Keratinocyte (primary cell): Measurements from ENCODE around the gene KCTD13.

Experiments used
- EZH2 ChIP-seq: IDR thresholded peaks from one replicate; pipeline ENCODE4 v1.6.1; 2012; ENCODE audit warnings: inconsistent platforms, mild to moderate bottlenecking, low read length, moderate library complexity
- TF ChIP-seq, protein P1 (sequence below), 3 experiments: IDR thresholded peaks in 1 of 3; conservative IDR thresholded peaks in 1 of 3; optimal IDR thresholded peaks in 1 of 3; 2 replicates in 2 of 3; 3 replicates in 1 of 3; pipeline versions ENCODE3 to v1.5.1; 2011; ENCODE audit warnings: low read length in 3 of 3, mild to moderate bottlenecking in 3 of 3, moderate library complexity in 2 of 3, control low read depth in 1 of 3, inconsistent platforms in 1 of 3; ENCODE audit not compliant: insufficient read depth in 2 of 3; ENCODE audit errors: extremely low read depth in 1 of 3

DNA sequence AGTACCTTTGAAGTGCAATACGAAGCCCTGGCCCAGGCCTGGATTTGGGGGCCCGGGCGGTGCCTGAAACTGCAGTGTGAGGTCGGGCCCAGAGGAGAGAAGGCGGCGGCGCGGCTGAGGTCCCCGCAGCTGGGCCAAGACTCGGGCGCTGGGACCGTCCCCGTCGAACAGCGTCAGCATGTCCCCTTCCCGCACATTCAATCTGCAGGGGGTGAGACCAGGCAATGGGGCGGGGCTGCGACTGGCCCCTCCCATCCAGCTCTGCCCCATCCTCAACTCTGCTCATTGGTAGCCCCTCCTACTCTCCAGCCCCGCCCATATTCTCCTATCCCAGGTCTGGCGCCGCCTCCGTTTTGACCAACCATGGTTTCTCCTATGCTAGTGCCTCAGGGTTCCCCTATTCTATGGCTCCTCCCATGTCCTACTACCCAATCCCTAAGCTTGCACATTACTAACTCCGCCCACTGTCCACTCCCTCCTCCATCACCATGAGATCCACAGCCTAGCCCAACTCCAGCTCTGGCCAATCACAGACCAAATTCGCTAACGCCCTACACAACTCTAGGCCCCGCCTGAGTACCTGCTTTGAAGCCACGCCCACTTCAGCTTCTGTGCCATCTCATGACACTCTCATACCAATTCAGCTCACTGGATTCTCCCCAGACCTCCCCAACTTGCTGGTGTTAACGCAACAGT, 48.6 kb downstream of the KCTD13 start:
- TF ChIP-seq, protein P1, sequence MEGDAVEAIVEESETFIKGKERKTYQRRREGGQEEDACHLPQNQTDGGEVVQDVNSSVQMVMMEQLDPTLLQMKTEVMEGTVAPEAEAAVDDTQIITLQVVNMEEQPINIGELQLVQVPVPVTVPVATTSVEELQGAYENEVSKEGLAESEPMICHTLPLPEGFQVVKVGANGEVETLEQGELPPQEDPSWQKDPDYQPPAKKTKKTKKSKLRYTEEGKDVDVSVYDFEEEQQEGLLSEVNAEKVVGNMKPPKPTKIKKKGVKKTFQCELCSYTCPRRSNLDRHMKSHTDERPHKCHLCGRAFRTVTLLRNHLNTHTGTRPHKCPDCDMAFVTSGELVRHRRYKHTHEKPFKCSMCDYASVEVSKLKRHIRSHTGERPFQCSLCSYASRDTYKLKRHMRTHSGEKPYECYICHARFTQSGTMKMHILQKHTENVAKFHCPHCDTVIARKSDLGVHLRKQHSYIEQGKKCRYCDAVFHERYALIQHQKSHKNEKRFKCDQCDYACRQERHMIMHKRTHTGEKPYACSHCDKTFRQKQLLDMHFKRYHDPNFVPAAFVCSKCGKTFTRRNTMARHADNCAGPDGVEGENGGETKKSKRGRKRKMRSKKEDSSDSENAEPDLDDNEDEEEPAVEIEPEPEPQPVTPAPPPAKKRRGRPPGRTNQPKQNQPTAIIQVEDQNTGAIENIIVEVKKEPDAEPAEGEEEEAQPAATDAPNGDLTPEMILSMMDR (optimal IDR thresholded peaks at IDR 0.05 in 1 of 3, IDR thresholded peaks at IDR 0.05 in 1 of 3, conservative IDR thresholded peaks at IDR 0.05 in 1 of 3; ENCODE audit: extremely low read depth in 1 of 3, insufficient read depth in 2 of 3, low read length in 3 of 3), result no peak
- no peak for TF ChIP-seq EZH2
